ENCODE data around the gene GAA. TPM values are rescaled to one million over a fixed set of nuclear protein-coding genes. Genes with fewer than 3 reads are reported as not detected.

The GAA gene
- total and polyA plus RNA-seq, 2 of the 4 experiments (the other 2 are of a cell fraction) = 2.2 to 14.8 TPM

GRCh38 chr17:80065478-80066170 lies 35.8 kb upstream of the GAA start:
- Histone ChIP-seq H2BK5ac (ENCODE audit: low read depth, low read length, poor library complexity, severe bottlenecking) (no peak overlapping the region), H3K14ac (replicated peaks; ENCODE audit: low read depth, low read length) (no peak overlapping the region), H3K27ac (ENCODE audit: insufficient read depth, low read length) (no peak overlapping the region), H2AFZ (replicated peaks; ENCODE audit: low read length, poor library complexity) (no peak overlapping the region), H2AK9ac (replicated peaks; ENCODE audit: low read depth, low read length, poor library complexity) (no peak overlapping the region), H4K91ac (ENCODE audit: insufficient read depth, low read depth, low read length) (peak overlapping the region; percentile 12; the same call in 1 of the 2 replicates), H2AK5ac (ENCODE audit: low read depth, low read length) (no peak overlapping the region; the same call in 1 of the 2 replicates), H3K79me1 (ENCODE audit: low read depth in 1 of 2, low read length in 2 of 2) (no peaks in the 10 kb centered on the region), H3K18ac (ENCODE audit: low read depth, low read length) (no peak overlapping the region), H2BK120ac (ENCODE audit: low read depth, low read length) (no peak overlapping the region), H4K8ac (ENCODE audit: low read depth in 2 of 2, low read length in 2 of 2) (no peak overlapping the region), H3K4me2 (ENCODE audit: low read depth, low read length) (no peak overlapping the region), H3K56ac (ENCODE audit: extremely low read depth, insufficient read depth, low read length) (no peak overlapping the region), H3K9ac (ENCODE audit: low read depth, low read length) (no peak overlapping the region), H3K9me3 (ENCODE audit: control insufficient read depth, insufficient read depth, low read length) (no peaks in the 10 kb centered on the region), H4K20me1 (ENCODE audit: insufficient read depth, low read length) (no peaks in the 10 kb centered on the region), H3K4ac (ENCODE audit: low read depth, low read length) (no peak overlapping the region), H2BK20ac (ENCODE audit: low read depth, low read length) (no peak overlapping the region), H3K4me3 (ENCODE audit: insufficient read depth, low read depth, low read length) (no peak overlapping the region), H3K9me1 (ENCODE audit: insufficient read depth, low read length) (peaks cover 15% of the 10 kb centered on the region), H3K27me3 (ENCODE audit: control insufficient read depth, insufficient read depth, low read length) (no peaks in the 10 kb centered on the region), H3K23ac (ENCODE audit: low read depth, low read length) (no peak overlapping the region), H3K36me3 (ENCODE audit: control insufficient read depth, insufficient read depth, low read length) (no peaks in the 10 kb centered on the region), H4K5ac (ENCODE audit: low read depth, low read length) (no peak overlapping the region), H2BK15ac (ENCODE audit: low read depth, low read length) (no peak overlapping the region), H3K4me1 (ENCODE audit: control insufficient read depth, insufficient read depth, low read length) (peaks cover 16% of the 10 kb centered on the region)
- in situ Hi-C loops (cut with MboI; ENCODE audit: low sequenced_read_pairs) = no loop called here
- no peak for ATAC-seq (ENCODE audit: low read depth)
- intact Hi-C loops (cut with micrococcal nuclease) = no loop called here
- ChIA-PET CTCF (no interaction called here), POLR2A (ENCODE audit: unreplicated experiment) (no interaction called here)
- DNase-seq = no peak
- TF ChIP-seq RAD21 (IDR thresholded peaks at IDR 0.05; ENCODE audit: low read length) (no peak), BHLHE40 (IDR thresholded peaks at IDR 0.05; ENCODE audit: low read depth, low read length) (no peak), MAFK (IDR thresholded peaks at IDR 0.05; ENCODE audit: low read depth, low read length) (no peak), USF2 (IDR thresholded peaks at IDR 0.05; ENCODE audit: low read depth, low read length) (no peak), FOS (IDR thresholded peaks at IDR 0.05; ENCODE audit: low read depth, low read length) (no peak), POLR2A (IDR thresholded peaks at IDR 0.05; ENCODE audit: low read depth, low read length) (no peak), CHD1 (IDR thresholded peaks at IDR 0.05; ENCODE audit: low read depth, low read length) (no peak), RFX5 (IDR thresholded peaks at IDR 0.05; ENCODE audit: low read depth, low read length) (no peak), RCOR1 (IDR thresholded peaks at IDR 0.05; ENCODE audit: insufficient replicate concordance, low read length) (no peak), NFE2L2 (IDR thresholded peaks at IDR 0.05; ENCODE audit: low read depth, low read length) (no peak), CEBPB (IDR thresholded peaks at IDR 0.05; ENCODE audit: low read depth, low read length) (no peak), MAZ (IDR thresholded peaks at IDR 0.05; ENCODE audit: borderline replicate concordance, low read depth, low read length) (no peak), MXI1 (IDR thresholded peaks at IDR 0.05; ENCODE audit: borderline replicate concordance, low read depth, low read length) (no peak), SMC3 (IDR thresholded peaks at IDR 0.05; ENCODE audit: low read depth, low read length) (no peak)
- TF ChIP-seq, protein P1, sequence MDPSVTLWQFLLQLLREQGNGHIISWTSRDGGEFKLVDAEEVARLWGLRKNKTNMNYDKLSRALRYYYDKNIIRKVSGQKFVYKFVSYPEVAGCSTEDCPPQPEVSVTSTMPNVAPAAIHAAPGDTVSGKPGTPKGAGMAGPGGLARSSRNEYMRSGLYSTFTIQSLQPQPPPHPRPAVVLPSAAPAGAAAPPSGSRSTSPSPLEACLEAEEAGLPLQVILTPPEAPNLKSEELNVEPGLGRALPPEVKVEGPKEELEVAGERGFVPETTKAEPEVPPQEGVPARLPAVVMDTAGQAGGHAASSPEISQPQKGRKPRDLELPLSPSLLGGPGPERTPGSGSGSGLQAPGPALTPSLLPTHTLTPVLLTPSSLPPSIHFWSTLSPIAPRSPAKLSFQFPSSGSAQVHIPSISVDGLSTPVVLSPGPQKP (IDR thresholded peaks at IDR 0.05; ENCODE audit: borderline replicate concordance, low read depth, low read length) = no peak
- TF ChIP-seq, protein P2, sequence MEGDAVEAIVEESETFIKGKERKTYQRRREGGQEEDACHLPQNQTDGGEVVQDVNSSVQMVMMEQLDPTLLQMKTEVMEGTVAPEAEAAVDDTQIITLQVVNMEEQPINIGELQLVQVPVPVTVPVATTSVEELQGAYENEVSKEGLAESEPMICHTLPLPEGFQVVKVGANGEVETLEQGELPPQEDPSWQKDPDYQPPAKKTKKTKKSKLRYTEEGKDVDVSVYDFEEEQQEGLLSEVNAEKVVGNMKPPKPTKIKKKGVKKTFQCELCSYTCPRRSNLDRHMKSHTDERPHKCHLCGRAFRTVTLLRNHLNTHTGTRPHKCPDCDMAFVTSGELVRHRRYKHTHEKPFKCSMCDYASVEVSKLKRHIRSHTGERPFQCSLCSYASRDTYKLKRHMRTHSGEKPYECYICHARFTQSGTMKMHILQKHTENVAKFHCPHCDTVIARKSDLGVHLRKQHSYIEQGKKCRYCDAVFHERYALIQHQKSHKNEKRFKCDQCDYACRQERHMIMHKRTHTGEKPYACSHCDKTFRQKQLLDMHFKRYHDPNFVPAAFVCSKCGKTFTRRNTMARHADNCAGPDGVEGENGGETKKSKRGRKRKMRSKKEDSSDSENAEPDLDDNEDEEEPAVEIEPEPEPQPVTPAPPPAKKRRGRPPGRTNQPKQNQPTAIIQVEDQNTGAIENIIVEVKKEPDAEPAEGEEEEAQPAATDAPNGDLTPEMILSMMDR (conservative IDR thresholded peaks at IDR 0.05; ENCODE audit: low read depth, low read length) = no peak
- no TSS peak for BruUV-seq (replicated peaks)
- dilution Hi-C loops (cut with HindIII; ENCODE audit: low sequenced_read_pairs, unreplicated experiment) = no loop called here
- 89% methylated on average over 9 of the region's 32 CpGs; no CpG with 5 or more reads in 1 of the 2 experiments for WGBS, 2 experiments (ENCODE audit: extremely low coverage in 2 of 2, insufficient read length in 1 of 2)
